GM10266 (cell line): Measurements from ENCODE around the gene ZNF493.

Source experiments
- DNase-seq: peaks from one replicate; pipeline ENCODE4 v3.0.0; 2012; ENCODE audit errors: extremely low spot score
- TF ChIP-seq, protein P1 (sequence below): IDR thresholded peaks from 2 replicates; pipeline ENCODE4 v1.5.1; 2012; ENCODE audit warnings: mild to moderate bottlenecking, low read depth; ENCODE audit not compliant: control insufficient read depth, insufficient read depth; ENCODE audit errors: missing control alignments

Gene ZNF493

DNA sequence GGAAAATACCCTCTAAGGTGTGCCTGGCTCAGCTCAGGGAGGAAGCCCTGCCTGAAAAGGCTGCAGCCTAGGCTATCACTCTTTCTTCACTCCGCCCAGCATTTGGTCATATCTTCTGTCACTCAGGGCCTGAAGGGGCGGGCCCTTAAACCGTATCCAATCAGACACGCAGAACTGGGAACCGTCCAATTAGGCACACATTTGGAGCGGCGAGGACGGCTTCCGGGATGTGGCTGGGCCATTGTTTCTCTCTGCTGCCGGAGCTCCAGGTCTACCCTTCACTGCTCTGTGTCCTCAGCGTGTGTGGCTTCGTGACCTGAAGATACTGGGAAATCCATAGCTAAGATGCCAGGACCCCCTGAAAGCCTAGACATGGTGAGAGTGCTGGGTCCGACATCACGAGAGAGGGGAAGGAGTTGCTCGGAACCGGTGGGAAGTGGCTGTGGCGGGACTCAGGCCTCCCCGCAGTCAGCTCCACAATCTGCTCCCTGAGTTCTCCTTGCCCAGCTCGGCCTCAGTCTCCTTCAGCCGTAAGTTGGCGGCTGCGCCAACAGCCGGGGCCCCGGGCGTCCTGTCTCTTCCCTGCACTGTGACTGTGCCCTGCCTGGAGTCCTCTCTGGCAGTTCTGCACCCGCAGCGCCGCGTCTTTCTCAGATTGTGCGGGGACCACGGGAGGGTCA lies at the start of gene ZNF493:
Gene ZNF493, plus strand, starts transcription at position 241 of the 680 bp plus-strand sequence. Its CDS starts 105 bp downstream, at position 346.
- TF ChIP-seq, protein P1, sequence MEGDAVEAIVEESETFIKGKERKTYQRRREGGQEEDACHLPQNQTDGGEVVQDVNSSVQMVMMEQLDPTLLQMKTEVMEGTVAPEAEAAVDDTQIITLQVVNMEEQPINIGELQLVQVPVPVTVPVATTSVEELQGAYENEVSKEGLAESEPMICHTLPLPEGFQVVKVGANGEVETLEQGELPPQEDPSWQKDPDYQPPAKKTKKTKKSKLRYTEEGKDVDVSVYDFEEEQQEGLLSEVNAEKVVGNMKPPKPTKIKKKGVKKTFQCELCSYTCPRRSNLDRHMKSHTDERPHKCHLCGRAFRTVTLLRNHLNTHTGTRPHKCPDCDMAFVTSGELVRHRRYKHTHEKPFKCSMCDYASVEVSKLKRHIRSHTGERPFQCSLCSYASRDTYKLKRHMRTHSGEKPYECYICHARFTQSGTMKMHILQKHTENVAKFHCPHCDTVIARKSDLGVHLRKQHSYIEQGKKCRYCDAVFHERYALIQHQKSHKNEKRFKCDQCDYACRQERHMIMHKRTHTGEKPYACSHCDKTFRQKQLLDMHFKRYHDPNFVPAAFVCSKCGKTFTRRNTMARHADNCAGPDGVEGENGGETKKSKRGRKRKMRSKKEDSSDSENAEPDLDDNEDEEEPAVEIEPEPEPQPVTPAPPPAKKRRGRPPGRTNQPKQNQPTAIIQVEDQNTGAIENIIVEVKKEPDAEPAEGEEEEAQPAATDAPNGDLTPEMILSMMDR = no peak
- peak; percentile 74 for DNase-seq

DNA sequence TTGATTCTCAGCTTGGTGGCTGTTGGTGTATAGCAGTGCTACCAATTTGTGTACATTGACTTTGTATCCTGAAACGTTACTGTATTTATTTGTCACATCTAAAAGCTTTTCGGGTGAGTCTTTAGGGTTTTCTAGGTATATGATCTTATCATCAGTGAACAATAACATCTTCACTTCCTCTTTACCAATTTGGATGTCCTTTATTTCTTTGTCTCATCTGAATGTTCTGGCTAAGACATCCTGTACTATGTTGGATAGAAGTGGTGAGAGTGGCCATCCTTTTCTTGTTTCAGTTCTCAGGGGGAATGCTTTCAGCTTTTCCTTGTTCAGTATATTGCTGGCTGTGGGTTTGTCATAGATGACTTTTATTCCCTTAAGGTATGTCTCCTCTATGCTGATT lies 44.1 kb upstream of the ZNF493 start:
- TF ChIP-seq, protein P1 = no peak
- no peak for DNase-seq

DNA sequence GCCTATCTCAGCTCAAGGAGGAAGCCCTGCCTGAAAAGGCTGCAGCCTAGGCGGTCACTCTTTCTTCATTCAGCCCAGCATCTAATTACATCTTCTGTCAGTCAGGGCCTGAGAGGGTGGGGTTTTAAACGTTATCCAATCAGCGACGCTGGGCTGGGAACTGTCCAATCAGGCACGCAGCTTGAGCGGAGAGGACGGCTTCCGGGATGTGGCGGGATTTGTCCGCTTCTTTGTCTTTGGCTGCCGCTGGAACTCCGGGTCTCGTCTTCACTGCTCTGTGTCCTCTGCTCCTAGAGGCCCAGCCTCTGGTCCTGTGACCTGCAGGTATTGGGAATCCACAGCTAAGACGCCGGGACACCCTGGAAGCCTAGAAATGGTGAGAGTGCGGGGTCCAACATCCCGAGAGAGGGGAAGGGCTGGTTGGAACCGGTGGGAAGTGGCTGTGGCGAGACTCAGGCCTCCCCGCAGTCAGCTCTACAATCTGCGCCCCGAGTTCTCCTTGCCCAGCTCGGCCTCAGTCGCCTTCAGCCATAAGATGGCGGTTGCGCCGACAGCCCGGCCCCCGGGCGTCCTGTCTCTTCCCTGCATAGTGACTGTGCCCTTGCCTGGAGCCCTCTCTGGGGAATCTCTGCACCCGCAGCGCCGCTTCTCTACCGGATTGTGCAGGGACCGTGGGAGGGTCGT lies 38.0 kb upstream of the ZNF493 start, which contains the start of gene ZNF738:
Gene ZNF738, plus strand, starts transcription at position 233 of the 684 bp plus-strand sequence. Its CDS starts 141 bp downstream, at position 374.
- TF ChIP-seq, protein P1 = no peak
- DNase-seq = peak; percentile 80

DNA sequence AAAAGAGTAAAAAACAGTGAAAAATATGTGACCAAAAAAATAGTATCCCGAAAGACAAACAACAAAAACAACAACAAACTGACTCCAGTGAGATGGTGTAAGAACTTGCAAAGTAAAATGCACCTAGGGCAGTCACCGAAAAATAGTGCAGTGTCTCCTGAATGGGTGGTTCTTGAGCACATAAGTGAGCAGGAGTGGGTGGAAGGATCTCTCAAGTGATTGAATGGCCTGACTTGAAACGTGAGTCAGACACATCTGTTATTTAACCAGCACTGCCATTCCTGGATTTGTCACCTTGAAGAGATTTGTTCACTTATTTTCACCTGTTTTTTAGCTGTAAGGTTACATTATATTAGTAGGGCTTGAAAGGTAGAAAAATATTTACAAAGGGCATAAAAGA lies 34.6 kb upstream of the ZNF493 start:
- DNase-seq = no peak
- TF ChIP-seq, protein P1 = no peak

DNA sequence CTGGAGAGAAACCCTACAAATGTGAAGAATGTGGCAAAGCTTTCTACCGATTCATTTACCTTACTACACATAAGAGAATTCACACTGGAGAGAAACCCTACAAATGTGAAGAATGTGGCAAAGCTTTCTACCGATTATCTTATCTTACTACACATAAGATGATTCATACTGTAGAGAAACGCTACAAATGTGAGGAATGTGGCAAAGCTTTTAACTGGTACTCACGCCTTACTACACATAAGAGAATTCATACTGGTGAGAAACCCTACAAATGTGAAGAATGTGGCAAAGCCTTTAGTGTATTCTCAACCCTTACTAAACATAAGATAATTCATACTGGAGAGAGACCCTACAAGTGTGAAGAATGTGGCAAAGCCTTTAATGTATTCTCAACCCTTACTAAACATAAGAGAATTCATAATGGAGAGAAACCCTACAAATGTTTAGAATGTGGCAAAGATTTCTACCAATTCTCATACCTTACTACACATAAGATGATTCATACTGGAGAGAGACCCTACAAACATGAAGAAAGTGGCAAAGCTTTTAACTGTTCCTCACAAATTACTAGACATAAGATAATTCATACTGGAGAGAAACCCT lies 12.9 kb upstream of the ZNF493 start:
- TF ChIP-seq, protein P1 = no peak
- DNase-seq = no peak

DNA sequence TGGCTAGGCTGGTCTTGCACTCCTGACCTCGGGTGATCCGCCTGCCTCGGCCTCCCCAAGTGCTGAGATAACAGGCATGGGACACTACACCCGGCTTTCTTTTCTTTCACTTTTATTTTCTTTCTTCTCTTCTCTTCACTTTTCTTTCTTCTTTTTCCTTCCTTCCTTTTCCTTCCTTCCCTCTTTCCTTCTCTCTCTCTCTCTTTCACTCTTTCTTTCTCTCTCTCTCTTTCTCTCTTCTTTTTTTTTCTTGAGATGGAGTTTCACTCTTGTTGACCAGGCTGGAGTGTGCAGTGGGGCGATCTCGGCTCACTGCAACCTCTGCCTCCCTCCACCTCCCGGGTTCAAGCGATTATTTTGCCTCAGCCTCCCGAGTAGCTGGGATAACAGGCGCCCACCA lies 812 bp upstream of the ZNF493 start:
- TF ChIP-seq, protein P1 = no peak
- DNase-seq = no peak
